ENCODE data around the gene ARHGAP22.

GRCh38 chr10:48468130-48468790 is 136.6 kb downstream of the ARHGAP22 start:
- TF ChIP-seq, protein P1, sequence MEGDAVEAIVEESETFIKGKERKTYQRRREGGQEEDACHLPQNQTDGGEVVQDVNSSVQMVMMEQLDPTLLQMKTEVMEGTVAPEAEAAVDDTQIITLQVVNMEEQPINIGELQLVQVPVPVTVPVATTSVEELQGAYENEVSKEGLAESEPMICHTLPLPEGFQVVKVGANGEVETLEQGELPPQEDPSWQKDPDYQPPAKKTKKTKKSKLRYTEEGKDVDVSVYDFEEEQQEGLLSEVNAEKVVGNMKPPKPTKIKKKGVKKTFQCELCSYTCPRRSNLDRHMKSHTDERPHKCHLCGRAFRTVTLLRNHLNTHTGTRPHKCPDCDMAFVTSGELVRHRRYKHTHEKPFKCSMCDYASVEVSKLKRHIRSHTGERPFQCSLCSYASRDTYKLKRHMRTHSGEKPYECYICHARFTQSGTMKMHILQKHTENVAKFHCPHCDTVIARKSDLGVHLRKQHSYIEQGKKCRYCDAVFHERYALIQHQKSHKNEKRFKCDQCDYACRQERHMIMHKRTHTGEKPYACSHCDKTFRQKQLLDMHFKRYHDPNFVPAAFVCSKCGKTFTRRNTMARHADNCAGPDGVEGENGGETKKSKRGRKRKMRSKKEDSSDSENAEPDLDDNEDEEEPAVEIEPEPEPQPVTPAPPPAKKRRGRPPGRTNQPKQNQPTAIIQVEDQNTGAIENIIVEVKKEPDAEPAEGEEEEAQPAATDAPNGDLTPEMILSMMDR (IDR thresholded peaks at IDR 0.05; ENCODE audit: insufficient read depth, low read length), result no peak
- TF ChIP-seq POLR2AphosphoS5 (IDR thresholded peaks at IDR 0.05; ENCODE audit: low read depth) (no peak), GABPA (IDR thresholded peaks at IDR 0.05; ENCODE audit: low read depth) (no peak), SPI1 (IDR thresholded peaks at IDR 0.05; ENCODE audit: borderline replicate concordance, low read depth) (no peak)
- TF ChIP-seq, protein P2, sequence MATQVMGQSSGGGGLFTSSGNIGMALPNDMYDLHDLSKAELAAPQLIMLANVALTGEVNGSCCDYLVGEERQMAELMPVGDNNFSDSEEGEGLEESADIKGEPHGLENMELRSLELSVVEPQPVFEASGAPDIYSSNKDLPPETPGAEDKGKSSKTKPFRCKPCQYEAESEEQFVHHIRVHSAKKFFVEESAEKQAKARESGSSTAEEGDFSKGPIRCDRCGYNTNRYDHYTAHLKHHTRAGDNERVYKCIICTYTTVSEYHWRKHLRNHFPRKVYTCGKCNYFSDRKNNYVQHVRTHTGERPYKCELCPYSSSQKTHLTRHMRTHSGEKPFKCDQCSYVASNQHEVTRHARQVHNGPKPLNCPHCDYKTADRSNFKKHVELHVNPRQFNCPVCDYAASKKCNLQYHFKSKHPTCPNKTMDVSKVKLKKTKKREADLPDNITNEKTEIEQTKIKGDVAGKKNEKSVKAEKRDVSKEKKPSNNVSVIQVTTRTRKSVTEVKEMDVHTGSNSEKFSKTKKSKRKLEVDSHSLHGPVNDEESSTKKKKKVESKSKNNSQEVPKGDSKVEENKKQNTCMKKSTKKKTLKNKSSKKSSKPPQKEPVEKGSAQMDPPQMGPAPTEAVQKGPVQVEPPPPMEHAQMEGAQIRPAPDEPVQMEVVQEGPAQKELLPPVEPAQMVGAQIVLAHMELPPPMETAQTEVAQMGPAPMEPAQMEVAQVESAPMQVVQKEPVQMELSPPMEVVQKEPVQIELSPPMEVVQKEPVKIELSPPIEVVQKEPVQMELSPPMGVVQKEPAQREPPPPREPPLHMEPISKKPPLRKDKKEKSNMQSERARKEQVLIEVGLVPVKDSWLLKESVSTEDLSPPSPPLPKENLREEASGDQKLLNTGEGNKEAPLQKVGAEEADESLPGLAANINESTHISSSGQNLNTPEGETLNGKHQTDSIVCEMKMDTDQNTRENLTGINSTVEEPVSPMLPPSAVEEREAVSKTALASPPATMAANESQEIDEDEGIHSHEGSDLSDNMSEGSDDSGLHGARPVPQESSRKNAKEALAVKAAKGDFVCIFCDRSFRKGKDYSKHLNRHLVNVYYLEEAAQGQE (IDR thresholded peaks at IDR 0.05; ENCODE audit: insufficient replicate concordance, low read depth), result no peak
